Left ventricle myocardium inferior (tissue), 1 donor: ENCODE data around the gene N4BP2L1. TPM values are rescaled to one million over a fixed set of nuclear protein-coding genes. Genes with fewer than 3 reads are reported as not detected.
A peak's percentile ranks its signal among the peaks of the same experiment; 100 is the strongest.

Source experiments
- DNase-seq: peaks from one replicate; pipeline ENCODE4 v3.0.0-alpha.2; 2020
- H3K27ac ChIP-seq: fragments of 200-600 bp; replicated peaks from 2 replicates; pipeline ENCODE4 v1.8.0; 2021
- H3K27me3 ChIP-seq: fragments of 200-600 bp; 2 replicates; pipeline ENCODE4 v1.8.0; 2021; ENCODE audit warnings: low read depth
- H3K36me3 ChIP-seq: fragments of 200-600 bp; 2 replicates; pipeline ENCODE4 v1.8.0; 2021
- H3K4me1 ChIP-seq: fragments of 200-600 bp; 2 replicates; pipeline ENCODE4 v1.8.0; 2021
- H3K4me3 ChIP-seq: fragments of 200-600 bp; 2 replicates; pipeline ENCODE4 v1.8.0; 2021; ENCODE audit warnings: mild to moderate bottlenecking, moderate library complexity
- H3K9me3 ChIP-seq: fragments of 200-600 bp; replicated peaks from 2 replicates; pipeline ENCODE4 v1.8.0; 2021
- intact Hi-C: fragments of 100-400 bp; cut with micrococcal nuclease; formaldehyde crosslinking; loops from one replicate; pipeline ENCODE4 v1.11.0; 2022
- total RNA-seq: library from RNA; stranded (reverse); fragmentation: NEBNext Ultra II Directional; extraction: Animal tissue kit (Norgen Biotek cat#: 25700); gene quantifications from one replicate; pipeline ENCODE4 v1.2.1, GENCODE V29; 2021
- TF ChIP-seq, protein P1 (sequence below): fragments of 200-600 bp; IDR thresholded peaks from 2 replicates; pipeline ENCODE4 v1.8.0; 2021; ENCODE audit warnings: antibody characterized with exemption, mild to moderate bottlenecking, borderline replicate concordance
- donor health status: DM: no; HTN: yes; CAD: no; lungs with severe emphysema.

N4BP2L1 gene
- total RNA-seq, 1 donor from 2014 or later, result 4.6 TPM

DNA sequence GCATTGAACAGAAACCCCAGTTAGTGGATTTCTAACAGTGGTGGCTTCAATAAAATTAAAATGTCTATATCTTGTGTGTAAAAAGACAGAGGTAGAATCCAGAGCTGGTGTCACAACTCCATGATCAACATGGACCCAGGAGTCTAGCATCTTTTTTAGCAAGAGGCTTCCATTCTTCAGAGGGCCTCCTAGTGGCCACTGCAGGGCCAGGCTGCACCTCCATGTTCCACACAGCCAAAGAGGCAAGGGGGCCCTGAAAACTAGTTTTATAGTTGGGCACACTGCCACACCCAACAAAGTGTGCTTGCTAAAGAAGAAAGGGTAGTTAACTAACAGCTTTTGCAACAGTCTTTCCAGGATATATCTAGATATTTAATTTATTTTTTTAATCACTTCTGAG lies 12.9 kb downstream of the N4BP2L1 start:
- intact Hi-C loops, result no loop called here
- peaks cover 5% of the 10 kb centered on the region for H3K36me3 ChIP-seq
- peaks cover 8% of the 10 kb centered on the region for H3K9me3 ChIP-seq
- DNase-seq, result no peak
- no peak overlapping the region for H3K4me3 ChIP-seq
- H3K27ac ChIP-seq, result no peak overlapping the region
- H3K4me1 ChIP-seq, result peaks cover 6% of the 10 kb centered on the region
- TF ChIP-seq, protein P1, sequence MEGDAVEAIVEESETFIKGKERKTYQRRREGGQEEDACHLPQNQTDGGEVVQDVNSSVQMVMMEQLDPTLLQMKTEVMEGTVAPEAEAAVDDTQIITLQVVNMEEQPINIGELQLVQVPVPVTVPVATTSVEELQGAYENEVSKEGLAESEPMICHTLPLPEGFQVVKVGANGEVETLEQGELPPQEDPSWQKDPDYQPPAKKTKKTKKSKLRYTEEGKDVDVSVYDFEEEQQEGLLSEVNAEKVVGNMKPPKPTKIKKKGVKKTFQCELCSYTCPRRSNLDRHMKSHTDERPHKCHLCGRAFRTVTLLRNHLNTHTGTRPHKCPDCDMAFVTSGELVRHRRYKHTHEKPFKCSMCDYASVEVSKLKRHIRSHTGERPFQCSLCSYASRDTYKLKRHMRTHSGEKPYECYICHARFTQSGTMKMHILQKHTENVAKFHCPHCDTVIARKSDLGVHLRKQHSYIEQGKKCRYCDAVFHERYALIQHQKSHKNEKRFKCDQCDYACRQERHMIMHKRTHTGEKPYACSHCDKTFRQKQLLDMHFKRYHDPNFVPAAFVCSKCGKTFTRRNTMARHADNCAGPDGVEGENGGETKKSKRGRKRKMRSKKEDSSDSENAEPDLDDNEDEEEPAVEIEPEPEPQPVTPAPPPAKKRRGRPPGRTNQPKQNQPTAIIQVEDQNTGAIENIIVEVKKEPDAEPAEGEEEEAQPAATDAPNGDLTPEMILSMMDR, result peak; percentile 42
- no peaks in the 10 kb centered on the region for H3K27me3 ChIP-seq

GRCh38 chr13:32414580-32414979 lies 13.3 kb downstream of the N4BP2L1 start:
- H3K36me3 ChIP-seq, result peaks cover under 1% of the 10 kb centered on the region
- intact Hi-C loops, result no loop called here
- no peaks in the 10 kb centered on the region for H3K27me3 ChIP-seq
- no peak overlapping the region for H3K27ac ChIP-seq
- peaks cover 11% of the 10 kb centered on the region for H3K4me1 ChIP-seq
- H3K4me3 ChIP-seq, result no peak overlapping the region
- TF ChIP-seq, protein P1, result no peak
- H3K9me3 ChIP-seq, result peaks cover 3% of the 10 kb centered on the region
- DNase-seq, result no peak

GRCh38 chr13:32413284-32413683 lies 14.6 kb downstream of the N4BP2L1 start:
- H3K27me3 ChIP-seq, result no peaks in the 10 kb centered on the region
- no peak for DNase-seq
- H3K27ac ChIP-seq, result no peak overlapping the region
- H3K4me1 ChIP-seq, result peaks cover 22% of the 10 kb centered on the region
- no peak overlapping the region for H3K4me3 ChIP-seq
- TF ChIP-seq, protein P1, result no peak
- intact Hi-C loops, result no loop called here
- H3K36me3 ChIP-seq, result no peaks in the 10 kb centered on the region
- no peaks in the 10 kb centered on the region for H3K9me3 ChIP-seq

GRCh38 chr13:32409561-32410421 lies 18.1 kb downstream of the N4BP2L1 start:
- H3K4me3 ChIP-seq, result peak overlapping the region; percentile 57
- H3K9me3 ChIP-seq, result no peaks in the 10 kb centered on the region
- peaks cover 22% of the 10 kb centered on the region for H3K4me1 ChIP-seq
- H3K27me3 ChIP-seq, result no peaks in the 10 kb centered on the region
- intact Hi-C loops, result no loop called here
- peaks cover 13% of the 10 kb centered on the region for H3K36me3 ChIP-seq
- H3K27ac ChIP-seq, result peak overlapping the region; percentile 66
- TF ChIP-seq, protein P1, result no peak
- DNase-seq, result peak; percentile 42

DNA sequence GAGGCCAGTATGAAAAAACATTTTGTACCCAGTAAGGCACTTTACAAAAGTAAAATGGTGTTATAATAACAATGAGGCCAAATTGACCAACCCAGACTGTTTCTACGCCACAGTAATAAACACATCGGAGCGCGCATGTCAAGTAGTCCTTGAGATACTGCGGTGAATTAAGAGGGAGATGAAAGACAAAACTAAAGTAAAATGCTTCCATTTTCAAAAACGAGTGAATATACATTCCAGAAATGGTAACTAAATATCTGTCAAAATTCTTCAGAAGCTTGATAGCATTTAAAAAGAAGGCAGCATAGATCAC lies 19.0 kb downstream of the N4BP2L1 start:
- TF ChIP-seq, protein P1, result no peak
- H3K36me3 ChIP-seq, result peaks cover 13% of the 10 kb centered on the region
- no peak overlapping the region for H3K27ac ChIP-seq
- H3K9me3 ChIP-seq, result no peaks in the 10 kb centered on the region
- intact Hi-C loops, result no loop called here
- peaks cover 22% of the 10 kb centered on the region for H3K4me1 ChIP-seq
- no peak for DNase-seq
- no peak overlapping the region for H3K4me3 ChIP-seq
- H3K27me3 ChIP-seq, result no peaks in the 10 kb centered on the region
